GM19372 (cell line): ENCODE measurements around the gene DHX36.

Experiments
- ATAC-seq: cut with Tn5 transposase; IDR thresholded peaks from one replicate; pipeline ENCODE4 v1.9.1; 2021; ENCODE audit warnings: mild to moderate bottlenecking, low read depth, moderate library complexity; ENCODE audit not compliant: unreplicated experiment

Gene DHX36

GRCh38 chr3:154228561-154229216 is 95.6 kb downstream of the DHX36 start:
- no peak for ATAC-seq

- ATAC-seq = no peak
These were observed 96.8 kb downstream of the DHX36 start for GRCh38 chr3:154227531-154227930.

GRCh38 chr3:154225536-154225935 is 98.8 kb downstream of the DHX36 start:
- no peak for ATAC-seq

- ATAC-seq = no peak
These were observed 99.4 kb downstream of the DHX36 start for GRCh38 chr3:154224866-154225265.

GRCh38 chr3:154224366-154224765 is 99.9 kb downstream of the DHX36 start:
- no peak for ATAC-seq

GRCh38 chr3:154223519-154223918 is 100.8 kb downstream of the DHX36 start:
- ATAC-seq = no peak
